ENCODE measurements around the gene SLC4A11.

SLC4A11 gene

GRCh38 chr20:3209946-3210317 lies 29.1 kb downstream of the SLC4A11 start:
- TF ChIP-seq CTCF (conservative IDR thresholded peaks at IDR 0.05; ENCODE audit: low read depth, low read length) = no peak
- no peak for DNase-seq (ENCODE audit: low read depth)
- H3K4me3 ChIP-seq (ENCODE audit: low read length) = peak overlapping the region; percentile 96

GRCh38 chr20:3209257-3209945 lies 29.6 kb downstream of the SLC4A11 start, which contains the start of gene ITPA:
Gene ITPA, plus strand, starts transcription at chr20:3209498. Its CDS starts 54 bp downstream, at chr20:3209552.
- DNase-seq (ENCODE audit: low read depth) = no peak
- no peak for TF ChIP-seq CTCF (conservative IDR thresholded peaks at IDR 0.05; ENCODE audit: low read depth, low read length)
- H3K4me3 ChIP-seq (ENCODE audit: low read length) = peak within 1 kb of the TSS; percentile 96

- H3K4me3 ChIP-seq (ENCODE audit: low read length) = peak overlapping the region; percentile 96
- TF ChIP-seq CTCF (conservative IDR thresholded peaks at IDR 0.05; ENCODE audit: low read depth, low read length) = no peak
- DNase-seq (ENCODE audit: low read depth) = no peak
Observed at GRCh38 chr20:3208786-3209256, 30.2 kb downstream of the SLC4A11 start.

GRCh38 chr20:3204124-3204794 lies 34.7 kb downstream of the SLC4A11 start, which contains the start of gene DDRGK1:
Gene DDRGK1, minus strand, starts transcription at chr20:3204682. Its CDS starts 55 bp downstream, at chr20:3204627.
- peak; percentile 18 for DNase-seq (ENCODE audit: low read depth)
- peak within 1 kb of the TSS; percentile 92 for H3K4me3 ChIP-seq (ENCODE audit: low read length)
- TF ChIP-seq CTCF (conservative IDR thresholded peaks at IDR 0.05; ENCODE audit: low read depth, low read length) = no peak

- H3K4me3 ChIP-seq (ENCODE audit: low read length) = peak overlapping the region; percentile 92
- no peak for TF ChIP-seq CTCF (conservative IDR thresholded peaks at IDR 0.05; ENCODE audit: low read depth, low read length)
- no peak for DNase-seq (ENCODE audit: low read depth)
Observed at GRCh38 chr20:3203315-3204123, 35.5 kb downstream of the SLC4A11 start.

GRCh38 chr20:3202965-3203314 lies 36.0 kb downstream of the SLC4A11 start:
- peak overlapping the region; percentile 92 for H3K4me3 ChIP-seq (ENCODE audit: low read length)
- no peak for DNase-seq (ENCODE audit: low read depth)
- TF ChIP-seq CTCF (conservative IDR thresholded peaks at IDR 0.05; ENCODE audit: low read depth, low read length) = no peak
